ENCODE data around the gene LTB. TPM values are rescaled to one million over a fixed set of nuclear protein-coding genes. Genes with fewer than 3 reads are reported as not detected.

The LTB gene
- total and polyA plus RNA-seq, 2 donors: 128 to 337 TPM

- peak overlapping the region; percentile 53 to 63 for H3K4me3 ChIP-seq (ENCODE audit: low read length in 2 of 2)
- WGBS: 86% methylated on average over 24 of the region's 24 CpGs
- H3K4me1 ChIP-seq (ENCODE audit: control insufficient read depth in 2 of 2, insufficient read depth in 2 of 2, low read length in 2 of 2): peaks cover 8 to 34% of the 10 kb centered on the region in 2 donors
- no peaks in the 10 kb centered on the region for H3K9me3 ChIP-seq (ENCODE audit: control insufficient read depth in 2 of 2, insufficient read depth in 1 of 2, low read length in 1 of 2)
- peaks cover 13 to 14% of the 10 kb centered on the region in 2 donors for H3K36me3 ChIP-seq (ENCODE audit: control insufficient read depth in 2 of 2, insufficient read depth in 2 of 2, low read length in 1 of 2)
- H3K27me3 ChIP-seq (ENCODE audit: control insufficient read depth in 2 of 2, insufficient read depth in 1 of 2, low read length in 1 of 2): no peaks in the 10 kb centered on the region
- DNase-seq (ENCODE audit: low read depth in 6 of 9, low spot score in 9 of 9): no peak
- H3K27ac ChIP-seq (ENCODE audit: low read depth in 1 of 2, low read length in 1 of 2): peak overlapping the region; percentile 84 to 87
Measured at GRCh38 chr6:31547727-31548543, 34.3 kb downstream of the LTB start.

GRCh38 chr6:31546958-31547726 is 35.1 kb downstream of the LTB start, which contains the start of gene NFKBIL1:
NFKBIL1 (plus strand) TSS chr6:31547608; CDS start chr6:31547695, 87 bp downstream.
- H3K9me3 ChIP-seq (ENCODE audit: control insufficient read depth in 2 of 2, insufficient read depth in 1 of 2, low read length in 1 of 2): no peaks in the 10 kb centered on the region
- WGBS: under 1% methylated on average over 25 of the region's 25 CpGs
- H3K36me3 ChIP-seq (ENCODE audit: control insufficient read depth in 2 of 2, insufficient read depth in 2 of 2, low read length in 1 of 2): peaks cover 13% of the 10 kb centered on the region in 2 donors
- H3K4me3 ChIP-seq (ENCODE audit: low read length in 2 of 2): peak within 1 kb of the TSS; percentile 53 to 63
- DNase-seq (ENCODE audit: low read depth in 6 of 9, low spot score in 9 of 9): peak; percentile 87 to 97 (median 94)
- H3K4me1 ChIP-seq (ENCODE audit: control insufficient read depth in 2 of 2, insufficient read depth in 2 of 2, low read length in 2 of 2): peaks cover 13 to 38% of the 10 kb centered on the region in 2 donors
- H3K27ac ChIP-seq (ENCODE audit: low read depth in 1 of 2, low read length in 1 of 2): peak within 1 kb of the TSS; percentile 84 to 87
- no peaks in the 10 kb centered on the region for H3K27me3 ChIP-seq (ENCODE audit: control insufficient read depth in 2 of 2, insufficient read depth in 1 of 2, low read length in 1 of 2)

GRCh38 chr6:31546339-31546957 is 35.8 kb downstream of the LTB start, which contains the start of gene ATP6V1G2:
ATP6V1G2 (minus strand) TSS chr6:31546608; CDS start chr6:31546559, 49 bp downstream.
- no peaks in the 10 kb centered on the region for H3K27me3 ChIP-seq (ENCODE audit: control insufficient read depth in 2 of 2, insufficient read depth in 1 of 2, low read length in 1 of 2)
- peaks cover 13% of the 10 kb centered on the region in 2 donors for H3K36me3 ChIP-seq (ENCODE audit: control insufficient read depth in 2 of 2, insufficient read depth in 2 of 2, low read length in 1 of 2)
- 16% methylated on average over 11 of the region's 11 CpGs for WGBS
- H3K9me3 ChIP-seq (ENCODE audit: control insufficient read depth in 2 of 2, insufficient read depth in 1 of 2, low read length in 1 of 2): no peaks in the 10 kb centered on the region
- DNase-seq (ENCODE audit: low read depth in 6 of 9, low spot score in 9 of 9): peak; percentile 75 to 92 (median 84)
- H3K4me3 ChIP-seq (ENCODE audit: low read length in 2 of 2): peak within 1 kb of the TSS; percentile 53 to 63
- peak within 1 kb of the TSS; percentile 84 to 87 for H3K27ac ChIP-seq (ENCODE audit: low read depth in 1 of 2, low read length in 1 of 2)
- peaks cover 13 to 35% of the 10 kb centered on the region in 2 donors for H3K4me1 ChIP-seq (ENCODE audit: control insufficient read depth in 2 of 2, insufficient read depth in 2 of 2, low read length in 2 of 2)

GRCh38 chr6:31545291-31545690 is 36.9 kb downstream of the LTB start:
- Histone ChIP-seq H3K27me3 (ENCODE audit: control insufficient read depth in 2 of 2, insufficient read depth in 1 of 2, low read length in 1 of 2) (no peaks in the 10 kb centered on the region), H3K27ac (ENCODE audit: low read depth in 1 of 2, low read length in 1 of 2) (no peak overlapping the region), H3K4me1 (ENCODE audit: control insufficient read depth in 2 of 2, insufficient read depth in 2 of 2, low read length in 2 of 2) (peaks cover 16 to 36% of the 10 kb centered on the region in 2 donors), H3K4me3 (ENCODE audit: low read length in 2 of 2) (no peak overlapping the region), H3K36me3 (ENCODE audit: control insufficient read depth in 2 of 2, insufficient read depth in 2 of 2, low read length in 1 of 2) (peaks cover 9 to 10% of the 10 kb centered on the region in 2 donors), H3K9me3 (ENCODE audit: control insufficient read depth in 2 of 2, insufficient read depth in 1 of 2, low read length in 1 of 2) (no peaks in the 10 kb centered on the region)
- no peak for DNase-seq (ENCODE audit: low read depth in 6 of 9, low spot score in 9 of 9)
- 96% methylated on average over 7 of the region's 7 CpGs for WGBS

- Histone ChIP-seq H3K27me3 (ENCODE audit: control insufficient read depth in 2 of 2, insufficient read depth in 1 of 2, low read length in 1 of 2) (no peaks in the 10 kb centered on the region), H3K4me1 (ENCODE audit: control insufficient read depth in 2 of 2, insufficient read depth in 2 of 2, low read length in 2 of 2) (peaks cover 21 to 42% of the 10 kb centered on the region in 2 donors), H3K9me3 (ENCODE audit: control insufficient read depth in 2 of 2, insufficient read depth in 1 of 2, low read length in 1 of 2) (no peaks in the 10 kb centered on the region), H3K4me3 (ENCODE audit: low read length in 2 of 2) (no peak overlapping the region), H3K27ac (ENCODE audit: low read depth in 1 of 2, low read length in 1 of 2) (no peak overlapping the region), H3K36me3 (ENCODE audit: control insufficient read depth in 2 of 2, insufficient read depth in 2 of 2, low read length in 1 of 2) (peaks cover 12 to 16% of the 10 kb centered on the region in 2 donors)
- 97% methylated on average over 2 of the region's 2 CpGs for WGBS
- DNase-seq (ENCODE audit: low read depth in 6 of 9, low spot score in 9 of 9): no peak
Measured at GRCh38 chr6:31544676-31545075, 37.5 kb downstream of the LTB start.

GRCh38 chr6:31543639-31544038 is 38.6 kb downstream of the LTB start:
- no peak for DNase-seq (ENCODE audit: low read depth in 6 of 9, low spot score in 9 of 9)
- H3K27me3 ChIP-seq (ENCODE audit: control insufficient read depth in 2 of 2, insufficient read depth in 1 of 2, low read length in 1 of 2): no peaks in the 10 kb centered on the region
- peaks cover 29 to 52% of the 10 kb centered on the region in 2 donors for H3K4me1 ChIP-seq (ENCODE audit: control insufficient read depth in 2 of 2, insufficient read depth in 2 of 2, low read length in 2 of 2)
- no peaks in the 10 kb centered on the region for H3K9me3 ChIP-seq (ENCODE audit: control insufficient read depth in 2 of 2, insufficient read depth in 1 of 2, low read length in 1 of 2)
- peaks cover 17 to 20% of the 10 kb centered on the region in 2 donors for H3K36me3 ChIP-seq (ENCODE audit: control insufficient read depth in 2 of 2, insufficient read depth in 2 of 2, low read length in 1 of 2)
- no peak overlapping the region for H3K27ac ChIP-seq (ENCODE audit: low read depth in 1 of 2, low read length in 1 of 2)
- H3K4me3 ChIP-seq (ENCODE audit: low read length in 2 of 2): no peak overlapping the region
- 99% methylated on average over 6 of the region's 6 CpGs for whole genome bisulfite sequencing

- WGBS: under 1% methylated on average over 43 of the region's 43 CpGs
- Histone ChIP-seq H3K4me3 (ENCODE audit: low read length in 2 of 2) (peak within 1 kb of the TSS; percentile 49 to 67), H3K36me3 (ENCODE audit: control insufficient read depth in 2 of 2, insufficient read depth in 2 of 2, low read length in 1 of 2) (peaks cover 25 to 38% of the 10 kb centered on the region in 2 donors), H3K4me1 (ENCODE audit: control insufficient read depth in 2 of 2, insufficient read depth in 2 of 2, low read length in 2 of 2) (peaks cover 26 to 41% of the 10 kb centered on the region in 2 donors), H3K27ac (ENCODE audit: low read depth in 1 of 2, low read length in 1 of 2) (peak within 1 kb of the TSS; percentile 83 to 92), H3K27me3 (ENCODE audit: control insufficient read depth in 2 of 2, insufficient read depth in 1 of 2, low read length in 1 of 2) (no peaks in the 10 kb centered on the region), H3K9me3 (ENCODE audit: control insufficient read depth in 2 of 2, insufficient read depth in 1 of 2, low read length in 1 of 2) (no peaks in the 10 kb centered on the region)
- peak; percentile 93 to 99 (median 96) for DNase-seq (ENCODE audit: low read depth in 6 of 9, low spot score in 9 of 9)
Measured at GRCh38 chr6:31541658-31542521, 40.3 kb downstream of the LTB start, which contains the start of gene DDX39B. DDX39B (minus strand) TSS chr6:31542003; CDS start chr6:31540532, 1,471 bp downstream.

- no peaks in the 10 kb centered on the region for H3K9me3 ChIP-seq (ENCODE audit: control insufficient read depth in 2 of 2, insufficient read depth in 1 of 2, low read length in 1 of 2)
Measured at GRCh38 chr6:31541059-31541657, 41.1 kb downstream of the LTB start.

More at GRCh38 chr6:31541059-31541657, 41.1 kb downstream of the LTB start:
- Histone ChIP-seq H3K27me3 (ENCODE audit: control insufficient read depth in 2 of 2, insufficient read depth in 1 of 2, low read length in 1 of 2) (no peaks in the 10 kb centered on the region), H3K36me3 (ENCODE audit: control insufficient read depth in 2 of 2, insufficient read depth in 2 of 2, low read length in 1 of 2) (peaks cover 32 to 45% of the 10 kb centered on the region in 2 donors), H3K27ac (ENCODE audit: low read depth in 1 of 2, low read length in 1 of 2) (peak overlapping the region; percentile 83 to 92), H3K4me1 (ENCODE audit: control insufficient read depth in 2 of 2, insufficient read depth in 2 of 2, low read length in 2 of 2) (peaks cover 26 to 34% of the 10 kb centered on the region in 2 donors), H3K4me3 (ENCODE audit: low read length in 2 of 2) (peak overlapping the region; percentile 49 to 67)
- peak in 5 of 9 donors; percentile 38 to 72 (median 45) for DNase-seq (ENCODE audit: low read depth in 6 of 9, low spot score in 9 of 9)
- under 1% methylated on average over 21 of the region's 21 CpGs for WGBS
